ENCODE measurements around the gene ECM1.

ECM1 gene

DNA sequence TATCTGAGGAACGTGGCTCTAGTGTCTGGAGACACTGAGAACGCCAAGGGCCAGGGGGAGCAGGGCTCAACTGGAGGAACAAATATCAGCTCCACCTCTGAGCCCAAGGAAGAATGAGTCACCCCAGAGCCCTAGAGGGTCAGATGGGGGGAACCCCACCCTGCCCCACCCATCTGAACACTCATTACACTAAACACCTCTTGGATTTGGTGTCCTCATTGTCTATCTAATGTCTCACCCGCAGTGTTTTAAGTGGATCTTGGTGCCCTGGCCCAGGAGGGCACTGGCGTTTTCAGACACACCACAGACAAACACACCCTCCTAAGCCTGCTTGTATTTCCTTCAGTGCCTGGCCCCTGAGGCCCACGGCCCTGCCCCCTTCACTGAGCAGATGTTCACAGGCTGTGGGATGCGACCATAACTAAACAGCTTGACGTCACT, 5.5 kb downstream of the ECM1 start:
- no peak for DNase-seq

DNA sequence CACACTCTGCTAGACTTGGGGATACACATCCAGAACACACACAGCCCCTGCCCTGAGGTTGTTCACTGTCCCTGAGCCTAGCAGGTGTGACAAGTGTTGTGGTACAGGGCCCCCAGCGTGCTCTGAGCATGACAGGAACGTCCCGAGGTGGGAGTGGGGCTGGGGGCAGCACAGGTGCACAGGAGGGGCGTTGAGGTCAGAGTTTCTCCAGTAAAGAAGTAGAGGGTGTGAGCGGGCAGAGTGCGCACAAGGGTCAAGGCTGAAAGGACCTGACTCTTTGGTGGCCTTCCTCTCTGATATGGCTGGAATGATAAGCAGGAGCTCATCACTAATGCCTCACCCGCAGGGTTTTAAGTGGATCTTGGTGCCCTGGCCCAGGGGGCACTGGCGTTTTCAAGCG, 6.4 kb downstream of the ECM1 start:
- DNase-seq: no peak

DNA sequence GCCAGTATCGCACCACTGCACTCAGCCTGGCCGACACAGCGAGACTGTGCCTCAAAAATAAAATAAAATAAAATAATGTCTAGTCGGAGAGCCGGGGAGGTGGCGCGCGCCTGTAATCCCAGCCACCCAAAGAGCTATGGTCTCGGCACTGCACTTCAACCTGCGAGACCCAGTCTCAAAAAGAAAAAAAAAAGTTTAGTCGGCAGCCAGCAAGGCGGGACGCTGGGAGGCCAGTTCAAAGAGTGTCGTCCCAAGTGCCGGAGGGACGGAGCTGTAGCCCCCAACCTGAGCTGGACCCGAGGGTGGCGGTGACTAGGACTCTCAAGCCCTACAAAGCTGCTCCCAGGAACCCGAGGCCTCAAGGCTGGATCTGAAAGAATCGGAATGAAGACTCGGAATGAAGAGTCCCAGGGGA, 7.0 kb downstream of the ECM1 start:
- no peak for DNase-seq

DNA sequence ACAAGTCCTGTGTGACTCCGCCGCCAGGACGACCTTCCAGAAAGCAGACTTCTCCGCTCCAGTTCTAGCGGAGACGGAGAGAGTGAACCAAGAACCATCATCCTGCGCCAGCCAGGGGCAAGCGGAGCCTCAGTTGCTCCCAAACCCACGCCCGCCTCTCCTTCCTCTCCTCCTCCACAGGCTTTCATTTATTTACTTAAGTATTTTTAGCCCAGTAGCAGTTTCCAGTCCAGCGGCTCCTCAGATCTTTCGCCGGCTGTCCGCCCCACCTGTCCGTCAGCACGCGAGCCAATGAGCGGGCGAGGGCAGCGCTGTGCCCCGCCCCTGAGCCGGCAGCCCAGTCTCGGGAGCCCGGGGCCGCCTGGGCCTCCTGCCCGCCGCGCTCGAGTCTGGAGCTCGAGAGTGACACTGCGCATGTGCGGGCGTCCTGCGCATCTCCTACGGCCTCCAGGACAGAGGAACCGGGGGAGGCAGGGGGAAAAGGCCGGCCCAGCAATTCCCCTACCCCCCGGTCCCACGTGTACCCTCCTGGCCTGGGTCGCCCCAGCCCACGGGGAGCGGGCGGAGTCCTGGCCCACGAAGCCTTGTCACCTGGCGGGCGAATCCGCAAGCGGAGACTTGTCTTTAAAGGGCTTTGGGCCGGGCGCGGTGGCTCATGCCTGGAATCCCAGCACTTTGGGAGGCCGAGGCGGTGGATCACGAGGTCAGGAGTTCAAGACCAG, 7.6 kb downstream of the ECM1 start, which contains the start of gene FALEC:
Gene FALEC (plus strand): TSS at position 425 of the 722 bp plus-strand sequence.
- peak; percentile 98 for DNase-seq

DNA sequence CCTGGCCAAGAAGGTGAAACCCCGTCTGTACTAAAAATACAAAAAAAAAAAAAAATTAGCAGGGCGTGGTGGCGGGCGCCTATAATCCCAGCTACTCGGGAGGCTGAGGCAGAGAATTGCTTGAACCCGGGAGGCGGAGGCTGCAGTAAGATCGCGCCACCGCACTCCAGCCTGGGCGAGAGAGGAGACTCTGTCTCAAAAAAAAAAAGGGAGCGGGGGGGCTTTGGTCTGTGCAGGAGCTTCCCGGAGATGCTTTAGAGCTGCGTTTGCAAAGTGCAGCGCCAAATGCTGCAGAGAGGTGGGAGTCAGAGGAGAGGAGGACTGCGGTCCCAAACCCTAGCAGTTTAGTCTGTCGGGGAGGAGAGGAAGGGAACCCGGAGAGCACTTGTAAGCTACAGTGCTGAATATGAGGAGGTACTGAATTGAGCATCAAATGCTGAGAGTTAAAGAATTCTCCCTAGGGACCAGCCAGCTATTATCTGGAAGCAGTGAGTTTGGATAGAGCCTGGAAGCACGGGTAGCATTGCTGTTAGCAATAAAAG, 8.2 kb downstream of the ECM1 start:
- DNase-seq: peak; percentile 55

DNA sequence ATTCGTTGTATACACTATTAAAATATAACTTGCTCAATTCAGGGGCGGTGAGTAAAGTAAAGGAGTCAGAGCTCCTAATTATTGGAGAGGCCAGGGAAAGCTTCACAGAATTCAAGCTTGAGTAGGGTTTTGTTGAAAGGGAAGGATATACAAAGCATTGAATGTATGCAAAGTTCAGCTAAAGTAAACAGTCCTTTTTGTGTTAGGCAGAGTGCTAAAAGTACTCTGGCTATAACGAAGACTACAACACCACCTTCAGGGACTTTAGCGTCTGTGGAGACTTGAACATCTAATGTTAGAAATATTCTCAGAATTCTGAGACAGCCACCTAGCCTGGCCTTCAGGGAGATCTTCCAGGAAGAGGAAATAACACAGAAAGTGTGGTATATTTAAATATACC, 8.7 kb downstream of the ECM1 start:
- no peak for DNase-seq

DNA sequence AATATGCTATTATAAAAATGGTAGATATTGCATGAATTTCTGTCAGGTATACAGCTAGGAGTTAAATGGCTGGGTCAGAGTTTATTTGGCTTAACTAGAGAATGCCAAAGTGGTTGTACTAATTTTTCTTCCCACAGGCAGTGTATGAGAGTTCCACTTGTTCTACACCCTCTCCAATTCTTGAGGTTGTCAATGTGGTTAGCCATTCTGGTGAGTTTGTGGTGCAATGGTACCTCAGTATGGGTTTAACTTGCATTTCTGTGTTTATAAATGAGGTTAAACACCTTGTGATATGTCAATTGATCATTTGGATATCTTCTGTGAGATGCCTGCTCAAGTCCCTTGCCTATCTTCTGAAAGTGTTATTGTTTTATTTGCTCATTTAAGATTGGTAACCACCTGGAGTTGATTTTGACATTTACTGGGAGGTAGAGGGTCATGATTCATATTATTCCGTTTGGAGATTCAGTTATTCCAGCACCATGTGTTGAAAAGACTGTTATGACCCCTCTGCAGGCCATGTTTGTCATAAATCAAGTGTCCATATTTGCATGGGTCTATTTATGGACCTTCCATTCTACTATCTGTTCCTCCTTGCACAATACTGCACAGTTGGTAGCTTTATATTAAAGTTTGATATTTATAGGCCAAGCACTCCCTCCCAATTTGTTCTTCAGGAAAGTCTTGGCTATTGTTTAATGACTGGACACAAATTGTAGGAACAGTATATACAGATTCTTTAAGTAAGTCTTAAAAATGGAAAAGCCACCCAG, 13.5 kb downstream of the ECM1 start:
- no peak for DNase-seq

DNA sequence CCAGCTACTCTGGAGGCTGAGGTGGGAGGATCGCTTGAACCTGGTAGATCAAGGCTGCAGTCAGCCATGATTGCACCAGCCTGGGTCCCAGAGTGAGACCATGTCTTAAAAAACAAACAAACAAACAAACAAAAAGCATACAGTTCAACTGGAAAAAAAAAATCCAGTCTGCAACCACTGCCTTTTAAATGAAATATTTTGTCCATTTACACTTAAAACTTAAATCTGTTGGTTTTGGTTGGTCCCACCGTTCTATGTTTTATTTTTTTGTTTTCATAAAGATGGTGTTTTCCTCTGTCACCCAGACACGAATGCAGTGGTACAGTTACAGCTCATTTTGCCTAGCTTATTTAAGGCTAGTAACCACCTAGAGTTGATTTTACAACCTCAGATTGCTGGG, 17.4 kb downstream of the ECM1 start:
- no peak for DNase-seq

DNA sequence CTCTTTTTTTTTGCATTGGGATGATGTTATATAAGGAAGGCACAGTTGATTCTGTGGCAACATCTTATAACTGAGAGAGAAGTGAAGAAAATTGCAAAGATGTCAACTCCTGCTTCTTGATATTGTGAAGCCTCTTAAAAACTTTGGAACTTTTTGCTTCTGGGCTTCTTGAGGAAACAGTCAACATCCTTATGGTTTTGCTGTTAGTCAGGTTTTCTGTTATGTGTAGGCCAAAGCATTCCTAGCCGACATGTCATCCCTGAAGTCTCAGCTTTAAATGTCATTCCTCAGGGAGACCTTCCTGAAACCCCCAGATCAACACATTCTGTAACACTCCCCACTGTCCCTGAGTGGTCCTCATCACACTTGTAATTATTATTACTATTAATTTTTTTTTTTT, 20.3 kb downstream of the ECM1 start:
- no peak for DNase-seq

DNA sequence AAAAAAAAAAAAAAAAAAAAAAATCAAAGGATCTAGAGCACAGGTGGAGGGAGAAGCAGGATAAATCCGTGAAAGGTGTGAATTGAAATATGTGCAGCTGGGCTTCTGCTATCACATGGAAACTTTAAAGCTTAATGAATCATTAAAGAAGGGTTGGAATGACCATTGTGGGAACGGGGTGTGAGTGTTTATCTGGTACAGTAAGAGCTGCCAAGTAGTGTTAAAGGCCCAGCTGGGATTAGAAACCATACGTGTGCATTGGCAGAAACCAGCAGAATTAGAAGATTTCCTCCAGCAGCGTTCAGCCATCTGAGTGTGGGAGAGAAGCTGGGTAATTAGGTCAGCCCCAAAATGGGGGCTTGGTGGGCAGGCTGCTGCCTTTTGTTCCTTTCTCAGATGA, 21.1 kb downstream of the ECM1 start:
- peak; percentile 63 for DNase-seq

DNA sequence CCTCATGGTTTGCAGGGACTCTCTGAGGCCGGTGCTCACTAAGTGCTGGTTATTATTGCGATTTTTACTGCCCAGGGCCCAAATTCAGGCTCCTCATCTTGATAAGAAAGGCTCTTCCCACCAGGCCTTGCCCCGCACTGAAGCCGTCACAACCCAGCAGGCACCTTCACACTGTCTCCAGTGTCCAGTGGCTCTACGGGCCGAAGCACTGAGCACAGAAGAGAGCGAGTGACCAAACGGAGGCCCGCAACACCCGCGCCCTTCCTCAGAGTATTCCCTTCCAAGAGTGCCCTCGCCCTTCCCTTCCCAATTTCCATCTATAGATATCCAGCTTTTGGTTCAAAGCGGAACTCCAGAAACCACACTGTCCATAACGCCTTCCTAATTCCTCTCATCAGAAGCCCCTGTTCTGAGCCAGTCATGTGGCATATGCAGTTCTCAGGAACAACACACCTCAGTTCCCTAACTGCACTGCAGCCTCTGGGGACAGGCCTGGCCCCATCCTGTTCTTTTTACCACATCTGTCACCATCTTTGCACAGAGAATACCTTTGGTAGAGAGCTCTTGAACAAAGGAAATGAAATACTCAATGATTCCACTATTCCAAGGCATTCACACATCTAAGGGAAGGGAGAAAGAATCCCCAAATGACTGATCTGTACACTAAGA, 22.7 kb downstream of the ECM1 start:
- no peak for DNase-seq

DNA sequence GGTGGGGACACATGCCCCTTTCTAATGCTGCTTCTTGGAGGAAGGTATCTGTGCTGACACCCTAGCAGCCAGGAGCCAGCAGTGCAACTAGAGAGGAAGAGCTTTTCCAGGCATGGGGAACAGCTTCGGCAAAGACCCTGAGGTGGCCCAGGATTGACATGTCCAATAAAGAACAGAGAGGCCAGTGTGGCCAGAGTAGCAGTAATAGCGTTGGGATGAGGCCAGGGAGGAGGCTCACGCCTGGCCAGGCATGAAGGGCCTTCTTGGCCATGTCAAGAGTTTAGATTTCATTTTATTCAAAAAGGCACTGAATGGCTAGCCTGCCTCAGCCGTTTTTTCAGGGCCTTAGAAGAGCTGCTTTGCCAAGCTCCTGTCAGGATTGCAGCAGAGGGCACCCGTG, 25.0 kb downstream of the ECM1 start:
- no peak for DNase-seq

DNA sequence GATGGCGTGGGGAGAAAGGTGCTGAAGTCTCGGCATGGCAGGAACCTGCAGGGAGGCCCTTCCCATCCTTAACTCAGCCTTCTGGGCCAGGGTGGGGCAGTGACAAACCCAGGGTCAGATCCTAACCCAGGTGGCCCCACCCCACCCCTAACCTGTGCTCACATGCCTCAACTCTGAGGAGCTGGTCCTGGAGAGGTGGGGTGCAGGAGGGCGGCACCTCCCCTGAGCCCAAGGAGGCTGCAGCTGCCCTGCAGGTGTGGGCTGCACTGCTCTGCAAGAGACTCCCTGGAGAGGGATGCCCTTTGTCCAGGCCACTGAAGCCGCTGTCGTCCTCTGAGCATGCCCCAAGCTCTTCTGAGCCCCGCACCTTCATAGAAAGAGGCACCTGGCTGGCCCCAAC, 26.1 kb downstream of the ECM1 start:
- DNase-seq: no peak

DNA sequence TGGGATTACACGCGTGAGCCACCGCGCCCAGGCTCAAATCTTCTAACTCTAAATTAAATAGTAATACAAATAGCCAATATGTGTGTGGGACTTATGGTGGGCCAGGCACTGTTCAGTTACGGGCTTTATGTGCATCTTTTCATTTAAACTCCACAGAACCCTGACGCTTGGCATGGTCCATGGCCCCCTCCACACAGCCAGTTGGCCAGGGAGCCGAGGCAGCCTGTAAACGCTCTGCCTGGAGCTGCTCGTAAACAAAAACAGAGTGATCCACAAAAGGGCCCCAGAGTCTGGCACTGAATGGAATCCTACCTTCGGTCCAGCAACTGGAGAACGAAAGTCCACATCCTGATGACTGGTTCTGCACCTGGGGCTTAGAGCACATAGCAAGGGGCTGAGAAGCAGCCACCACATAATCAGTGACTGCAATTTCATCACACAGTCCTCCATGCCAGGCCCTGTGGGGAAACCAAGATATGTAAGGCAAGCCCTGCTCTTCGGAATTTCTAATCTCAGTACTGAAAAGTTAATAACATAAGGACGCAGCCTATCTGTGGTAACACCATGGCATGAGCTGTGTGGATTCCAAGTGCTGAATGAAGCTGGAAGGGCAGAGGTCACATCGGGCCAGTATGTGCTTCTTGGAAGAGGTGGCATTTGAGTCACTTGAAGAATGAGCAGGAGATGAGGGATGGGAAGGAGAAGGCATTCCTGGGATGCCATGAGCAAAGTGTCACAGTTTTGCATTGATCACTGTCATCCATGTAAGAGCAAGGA, 27.8 kb downstream of the ECM1 start:
- DNase-seq: no peak

DNA sequence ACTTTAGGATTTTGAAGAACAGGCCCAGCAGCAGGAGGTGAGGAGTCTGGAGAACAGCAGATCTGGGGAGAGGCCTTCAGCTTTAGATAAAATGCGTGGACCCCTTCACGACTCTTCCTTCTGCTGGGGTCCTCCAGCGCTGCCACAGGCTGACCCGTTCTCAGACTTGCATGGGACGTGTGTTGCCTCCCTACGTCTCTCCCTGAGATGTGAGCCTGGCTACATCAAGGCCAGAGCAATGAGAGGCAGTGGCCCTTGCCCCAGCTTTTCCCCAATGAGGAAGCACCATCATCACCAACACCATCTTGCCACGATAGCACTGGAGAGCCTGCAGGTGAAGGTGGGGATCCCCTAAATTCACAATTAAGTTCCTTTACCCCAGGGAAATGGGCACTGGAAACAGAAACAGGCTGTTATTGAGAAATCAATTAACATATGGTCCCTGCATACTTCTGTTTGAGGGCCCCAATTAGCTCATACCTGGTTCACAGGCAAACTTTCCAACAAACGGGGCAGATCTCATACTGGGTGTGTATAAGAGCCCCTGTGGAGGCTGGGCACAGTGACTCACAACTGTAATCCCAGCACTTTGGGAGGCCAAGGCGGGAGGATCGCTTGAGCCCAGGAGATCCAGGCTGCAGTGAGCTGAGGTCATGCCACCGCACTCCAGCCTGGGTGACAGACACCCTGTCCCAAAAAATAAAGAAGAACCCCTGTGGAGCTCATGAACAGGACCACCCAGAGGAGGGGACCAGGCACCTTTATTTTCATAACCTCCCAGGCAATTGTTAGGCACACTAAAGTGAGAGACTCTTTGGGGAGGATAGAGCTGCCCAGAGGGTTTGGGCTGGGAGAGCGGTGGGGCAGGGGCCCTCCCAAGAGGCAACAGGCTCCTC, 29.2 kb downstream of the ECM1 start:
- no peak for DNase-seq

DNA sequence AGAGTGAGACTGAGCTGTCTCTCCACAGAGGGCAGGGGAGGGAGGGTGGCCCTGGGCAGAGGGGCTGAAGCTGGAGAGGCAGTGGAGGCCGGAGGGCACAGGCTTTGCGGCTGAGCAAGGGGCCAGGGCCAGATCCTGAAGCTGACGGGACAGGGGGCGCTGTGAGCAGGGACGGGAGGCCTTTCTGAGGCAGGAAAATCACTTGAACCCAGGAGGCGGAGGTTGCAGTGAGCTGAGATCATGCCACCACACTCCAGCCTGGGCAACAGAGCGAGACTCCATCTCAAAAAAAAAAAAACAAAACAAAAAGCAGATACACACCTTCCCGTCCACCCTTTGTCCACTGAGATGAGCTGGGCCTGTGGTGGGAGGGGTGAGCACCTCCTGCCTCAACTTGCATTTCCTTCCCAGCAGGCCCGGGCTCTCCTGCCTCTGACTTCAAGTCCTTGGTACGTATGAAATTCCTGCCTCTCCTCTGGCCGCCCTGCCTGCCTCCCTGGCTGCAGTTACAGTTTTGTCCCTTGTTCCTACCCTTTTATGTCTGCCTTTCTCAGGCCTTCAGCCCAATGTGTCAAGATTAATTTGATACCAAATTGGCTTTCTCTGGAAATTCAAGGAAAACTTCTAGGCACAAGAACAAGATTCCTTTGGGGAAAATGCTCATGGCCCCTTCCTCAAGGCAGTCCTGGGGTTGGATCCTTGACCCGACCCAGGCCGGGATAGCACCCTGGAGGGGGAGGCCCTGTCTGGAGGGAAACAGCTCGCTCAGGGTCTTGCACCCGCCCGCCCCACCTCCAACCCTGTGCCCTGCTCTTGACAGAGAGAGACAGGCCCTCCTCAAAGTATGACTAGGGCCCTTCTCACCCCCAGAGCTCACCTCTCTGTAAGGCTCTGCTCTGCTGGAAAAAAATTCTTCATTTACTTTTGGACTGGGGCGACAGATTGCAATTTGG, 30.1 kb downstream of the ECM1 start:
- peak; percentile 20 for DNase-seq

DNA sequence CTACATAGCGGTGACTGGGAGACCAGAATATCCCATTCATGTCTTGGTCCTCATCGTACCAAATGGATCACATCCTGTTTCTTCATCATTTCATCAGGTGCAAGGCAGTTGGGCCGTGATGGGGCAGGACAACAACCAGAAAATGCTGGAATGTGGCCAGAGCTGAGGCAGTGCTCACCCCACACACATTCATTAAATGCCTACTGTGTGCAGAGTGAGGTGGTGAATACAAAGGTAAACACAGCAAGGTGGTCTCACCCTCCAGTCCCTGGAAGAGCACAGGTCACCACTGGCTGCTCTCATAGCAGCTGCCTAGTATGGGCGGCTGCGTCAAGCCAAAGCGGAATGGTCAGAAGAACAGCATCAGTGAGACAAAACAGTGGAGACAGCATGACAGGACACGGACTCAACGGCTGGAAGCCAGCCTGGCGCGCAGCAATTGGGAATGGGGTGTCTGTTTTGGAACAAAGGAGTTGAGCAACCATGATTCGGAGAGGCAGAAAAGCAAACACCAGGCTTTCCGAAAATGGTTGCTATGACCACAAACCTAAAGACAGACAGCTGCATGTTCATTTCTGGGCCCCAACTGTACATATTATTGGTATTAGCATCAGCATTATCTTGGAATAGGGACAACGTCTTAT, 35.7 kb downstream of the ECM1 start:
- peak; percentile 63 for DNase-seq

DNA sequence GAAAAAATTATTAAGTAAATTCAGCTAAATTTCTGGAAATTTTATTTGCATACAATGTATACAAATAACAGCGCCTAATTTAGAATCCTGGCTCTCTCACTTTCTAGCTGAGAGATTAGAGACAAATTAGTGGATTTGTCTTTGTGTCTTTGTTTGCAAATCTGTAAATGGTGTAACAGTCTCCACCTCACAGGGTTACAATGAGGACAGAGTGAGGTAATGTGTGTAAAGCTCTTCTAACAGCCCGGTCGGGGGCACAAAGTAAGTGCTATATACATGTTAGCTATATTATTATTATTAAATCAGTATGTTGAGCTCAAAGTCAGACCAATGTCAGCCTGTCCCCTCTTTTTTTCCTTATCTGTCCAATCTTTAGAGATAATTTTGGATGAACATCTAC, 36.3 kb downstream of the ECM1 start:
- DNase-seq: peak; percentile 44

DNA sequence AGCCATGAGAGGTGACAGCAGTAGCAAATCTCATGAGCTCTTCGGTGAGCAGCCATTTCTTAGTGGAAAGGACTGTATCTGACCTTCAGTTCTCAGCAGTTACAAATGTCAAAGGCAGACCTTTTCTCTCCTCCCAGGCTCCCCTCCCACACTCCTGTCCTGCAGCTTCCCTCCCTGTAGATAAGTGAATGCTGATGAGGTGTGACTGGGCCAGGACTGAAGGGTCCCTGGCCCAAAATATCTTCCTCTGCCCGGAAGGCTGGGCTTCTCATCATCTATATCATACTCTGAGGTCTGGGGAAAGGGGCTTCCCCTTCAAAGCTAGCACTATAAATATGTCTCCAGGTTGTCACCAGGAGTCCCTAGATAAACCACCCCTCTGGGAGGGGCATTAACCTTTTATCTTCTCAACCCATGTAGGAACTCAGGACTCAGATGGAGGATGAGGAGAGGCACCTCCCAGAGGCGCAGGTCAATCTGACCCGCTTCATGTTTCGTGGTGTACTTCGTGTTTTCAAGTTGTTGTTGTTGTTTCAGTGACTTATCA, 37.6 kb downstream of the ECM1 start:
- DNase-seq: no peak
